Fibroblast of mammary gland (primary cell): ENCODE results near the gene OR2T4.

Experiments used
- DNase-seq: peaks from one replicate; pipeline ENCODE4 v3.0.0-alpha.2; 2010; ENCODE audit warnings: low read depth
- H3K4me3 ChIP-seq: 2 replicates; pipeline ENCODE4 v1.5.1; 2011; ENCODE audit warnings: low read depth, mild to moderate bottlenecking, low read length, moderate library complexity; ENCODE audit not compliant: control insufficient read depth
- CTCF ChIP-seq: conservative IDR thresholded peaks from 2 replicates; pipeline ENCODE4 v1.5.1; 2011; ENCODE audit warnings: low read depth, low read length, inconsistent platforms; ENCODE audit not compliant: control insufficient read depth, insufficient read depth

The OR2T4 gene

GRCh38 chr1:248361121-248361715 lies at the start of gene OR2T4:
TSS of gene OR2T4 (plus strand) at chr1:248361665. CDS start at chr1:248361665, 0 bp downstream.
- TF ChIP-seq CTCF = no peak
- no peak for DNase-seq

GRCh38 chr1:248316796-248317195 lies 44.7 kb upstream of the OR2T4 start:
- TF ChIP-seq CTCF = no peak
- no peak overlapping the region for H3K4me3 ChIP-seq
- no peak for DNase-seq

More at GRCh38 chr1:248361121-248361715, at the start of gene OR2T4:
- H3K4me3 ChIP-seq = no peak within 1 kb of the TSS

GRCh38 chr1:248324468-248324867 lies 37.0 kb upstream of the OR2T4 start, which contains the start of gene OR2M7:
TSS of gene OR2M7 (minus strand) at chr1:248324568. CDS start at chr1:248324568, 0 bp downstream.
- TF ChIP-seq CTCF = no peak
- no peak for DNase-seq

GRCh38 chr1:248343451-248343850 lies 18.0 kb upstream of the OR2T4 start:
- TF ChIP-seq CTCF = no peak
- no peak for DNase-seq
- no peak overlapping the region for H3K4me3 ChIP-seq

More at GRCh38 chr1:248324468-248324867, 37.0 kb upstream of the OR2T4 start, which contains the start of gene OR2M7:
- no peak within 1 kb of the TSS for H3K4me3 ChIP-seq

GRCh38 chr1:248348475-248348874 lies 13.0 kb upstream of the OR2T4 start, which contains the start of gene OR14C36:
TSS of gene OR14C36 (plus strand) at chr1:248348775. CDS start at chr1:248348775, 0 bp downstream.
- TF ChIP-seq CTCF = no peak
- no peak within 1 kb of the TSS for H3K4me3 ChIP-seq
- DNase-seq = no peak

GRCh38 chr1:248359415-248359814 lies 2.0 kb upstream of the OR2T4 start:
- no peak for TF ChIP-seq CTCF
- DNase-seq = no peak
- H3K4me3 ChIP-seq = no peak overlapping the region
